Measurements from ENCODE around the gene DIS3L2. TPM values are rescaled to one million over a fixed set of nuclear protein-coding genes. Genes with fewer than 3 reads are reported as not detected.

The DIS3L2 gene
- total and polyA plus RNA-seq, 2 experiments from 2014 or later = 15.2 to 25.3 TPM

GRCh38 chr2:232354069-232354468 is 392.6 kb downstream of the DIS3L2 start:
- Histone ChIP-seq H3K79me2 (replicated peaks; ENCODE audit: insufficient read depth) (no peaks in the 10 kb centered on the region), H3K4me1 (ENCODE audit: insufficient read depth) (no peaks in the 10 kb centered on the region), H3F3A (replicated peaks; ENCODE audit: low read depth) (no peaks in the 10 kb centered on the region), H3K4me2 (no peak overlapping the region), H3K9me2 (ENCODE audit: insufficient read depth) (no peaks in the 10 kb centered on the region), H3K36me3 (ENCODE audit: insufficient read depth) (0 out of 2 replicates have a peak, but pooled peaks cover 5% of the 10 kb centered on the region), H3K4me3 (no peak overlapping the region), H3K27ac (ENCODE audit: low read depth) (no peak overlapping the region), H3K27me3 (ENCODE audit: insufficient read depth) (peaks cover 22% of the 10 kb centered on the region), H2AFZ (no peak overlapping the region), H4K20me1 (replicated peaks; ENCODE audit: insufficient read depth) (no peaks in the 10 kb centered on the region)
- Mint-ChIP-seq H3K9me3 (peaks cover 24% of the 10 kb centered on the region), H3K36me3 (ENCODE audit: low read depth) (peaks cover 9% of the 10 kb centered on the region; the same call in 2 of the 3 replicates), H3K4me3 (no peak overlapping the region), H3K27me3 (ENCODE audit: insufficient read depth, low read depth, poor library complexity) (peaks cover 30% of the 10 kb centered on the region), H3K4me1 (no peaks in the 10 kb centered on the region), H3K27ac (no peak overlapping the region)
- ATAC-seq = no peak
- TF ChIP-seq STAT1 (IDR thresholded peaks at IDR 0.05; ENCODE audit: unreplicated experiment) = no peak
- no peak for TF ChIP-seq CREB1 (CRISPR knock-in tag; IDR thresholded peaks at IDR 0.05; ENCODE audit: low read depth)
- no peak for TF ChIP-seq ZNF331 (CRISPR knock-in tag; IDR thresholded peaks at IDR 0.05; ENCODE audit: low read depth)
- no peak for TF ChIP-seq POLR2AphosphoS5 (IDR thresholded peaks at IDR 0.05; ENCODE audit: low read depth)
- DNase-seq (ENCODE audit: low spot score) = no peak

GRCh38 chr2:232361646-232362045 is 400.1 kb downstream of the DIS3L2 start:
- H3K27ac ChIP-seq (ENCODE audit: low read depth) = no peak overlapping the region
- no peaks in the 10 kb centered on the region for H3K4me1 ChIP-seq (ENCODE audit: insufficient read depth)
- Mint-ChIP-seq H3K36me3 (ENCODE audit: low read depth) (no peaks in the 10 kb centered on the region; the same call in 2 of the 3 replicates), H3K9me3 (peaks cover 3% of the 10 kb centered on the region; the same call in 2 of the 3 replicates), H3K27ac (no peak overlapping the region), H3K4me1 (peaks cover 11% of the 10 kb centered on the region), H3K4me3 (no peak overlapping the region), H3K27me3 (ENCODE audit: insufficient read depth, low read depth, poor library complexity) (peaks cover 5% of the 10 kb centered on the region)
- ATAC-seq (no peak), DNase-seq (ENCODE audit: low spot score) (no peak)
- no peaks in the 10 kb centered on the region for H3K36me3 ChIP-seq (ENCODE audit: insufficient read depth)
- H3K27me3 ChIP-seq (ENCODE audit: insufficient read depth) = no peaks in the 10 kb centered on the region
- H4K20me1 ChIP-seq (replicated peaks; ENCODE audit: insufficient read depth) = no peaks in the 10 kb centered on the region
- no peaks in the 10 kb centered on the region for H3F3A ChIP-seq (replicated peaks; ENCODE audit: low read depth)
- no peaks in the 10 kb centered on the region for H3K9me2 ChIP-seq (ENCODE audit: insufficient read depth)
- peak overlapping the region; percentile 23; the same call in 1 of the 2 replicates for H2AFZ ChIP-seq
- no peak overlapping the region for H3K4me2 ChIP-seq
- H3K4me3 ChIP-seq = no peak overlapping the region
- H3K79me2 ChIP-seq (replicated peaks; ENCODE audit: insufficient read depth) = no peaks in the 10 kb centered on the region
- TF ChIP-seq EZH2 (IDR thresholded peaks at IDR 0.05; ENCODE audit: low read depth, unreplicated experiment) = no peak
- no peak for TF ChIP-seq CREB1 (CRISPR knock-in tag; IDR thresholded peaks at IDR 0.05; ENCODE audit: low read depth)
- TF ChIP-seq ZNF462 (CRISPR knock-in tag; IDR thresholded peaks at IDR 0.05) = no peak
- no peak for TF ChIP-seq ZNF331 (CRISPR knock-in tag; IDR thresholded peaks at IDR 0.05; ENCODE audit: low read depth)
- TF ChIP-seq EZH2phosphoT487 (IDR thresholded peaks at IDR 0.05; ENCODE audit: unreplicated experiment) = no peak
- no peak for TF ChIP-seq CTCF (conservative IDR thresholded peaks at IDR 0.05; ENCODE audit: low read depth in 2 of 2)
- no peak for TF ChIP-seq STAT1 (IDR thresholded peaks at IDR 0.05; ENCODE audit: unreplicated experiment)
- no peak for TF ChIP-seq REST (IDR thresholded peaks at IDR 0.05; ENCODE audit: unreplicated experiment)
- no peak for TF ChIP-seq POLR2AphosphoS5 (IDR thresholded peaks at IDR 0.05; ENCODE audit: low read depth)
- no peak for TF ChIP-seq JUNB (IDR thresholded peaks at IDR 0.05; ENCODE audit: unreplicated experiment)
